HG03064 (cell line): ENCODE data around the gene KAT2B.
A peak's percentile ranks its signal among the peaks of the same experiment; 100 is the strongest.

Experiments
- ATAC-seq: cut with Tn5 transposase; IDR thresholded peaks from one replicate; pipeline ENCODE4 v1.9.1; 2021; ENCODE audit warnings: low read depth; ENCODE audit not compliant: unreplicated experiment

The KAT2B gene

DNA sequence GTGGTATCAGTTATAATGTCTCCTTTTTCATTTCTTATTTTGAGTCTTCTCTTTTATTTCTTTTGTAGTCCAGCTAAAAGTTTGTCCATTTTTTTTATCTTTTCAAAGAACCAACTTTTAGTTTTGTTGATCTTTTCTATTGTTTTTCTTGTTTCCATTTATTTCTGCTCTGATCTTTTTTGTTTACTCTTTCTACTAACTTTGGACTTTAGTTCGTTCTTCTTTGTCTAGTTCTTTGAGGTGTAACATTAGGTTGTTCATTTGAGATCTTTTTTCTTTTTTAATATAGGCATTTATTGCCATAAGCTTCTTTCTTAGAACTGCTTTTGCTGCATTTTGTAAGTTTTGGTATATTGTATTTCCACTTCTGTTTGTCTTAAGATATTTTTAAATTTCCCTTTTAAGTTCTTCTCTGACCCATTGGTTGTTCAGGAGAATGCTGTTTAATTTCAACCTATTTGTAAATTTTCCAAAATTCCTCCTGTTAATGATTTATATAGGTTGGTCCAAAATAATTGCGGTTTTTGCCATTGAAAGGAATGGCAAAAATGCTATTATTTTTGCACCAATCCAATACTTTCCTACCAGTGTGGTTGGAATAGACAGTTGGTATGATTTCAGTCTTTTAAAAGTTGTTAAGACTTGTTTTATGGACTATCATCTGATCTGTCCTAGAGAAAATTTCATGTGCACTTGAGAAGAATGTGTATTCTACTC is 51.2 kb downstream of the KAT2B start:
- no peak for ATAC-seq

GRCh38 chr3:20095470-20095869 is 55.2 kb downstream of the KAT2B start:
- no peak for ATAC-seq

- no peak for ATAC-seq
Observed at GRCh38 chr3:20096135-20096685, 56.0 kb downstream of the KAT2B start.

DNA sequence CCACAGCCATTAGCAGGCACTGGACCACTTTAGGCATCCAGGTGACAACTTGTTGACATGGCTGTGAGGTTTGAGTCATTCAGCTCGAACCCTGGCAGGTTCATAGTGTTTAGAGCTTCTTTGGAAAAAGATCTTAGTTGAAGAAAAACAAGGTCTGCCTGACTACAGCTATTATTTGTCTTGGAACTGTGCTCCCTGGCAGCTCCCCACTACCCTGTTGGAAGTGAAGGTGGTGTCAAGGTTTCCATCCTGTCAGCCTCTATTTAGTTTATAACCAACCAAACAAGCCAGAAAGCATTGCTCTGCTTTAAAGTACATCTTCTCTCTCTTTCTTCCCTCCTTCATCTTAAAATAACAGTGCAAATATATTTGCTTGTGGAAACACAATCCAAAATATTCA is 56.8 kb downstream of the KAT2B start:
- no peak for ATAC-seq

DNA sequence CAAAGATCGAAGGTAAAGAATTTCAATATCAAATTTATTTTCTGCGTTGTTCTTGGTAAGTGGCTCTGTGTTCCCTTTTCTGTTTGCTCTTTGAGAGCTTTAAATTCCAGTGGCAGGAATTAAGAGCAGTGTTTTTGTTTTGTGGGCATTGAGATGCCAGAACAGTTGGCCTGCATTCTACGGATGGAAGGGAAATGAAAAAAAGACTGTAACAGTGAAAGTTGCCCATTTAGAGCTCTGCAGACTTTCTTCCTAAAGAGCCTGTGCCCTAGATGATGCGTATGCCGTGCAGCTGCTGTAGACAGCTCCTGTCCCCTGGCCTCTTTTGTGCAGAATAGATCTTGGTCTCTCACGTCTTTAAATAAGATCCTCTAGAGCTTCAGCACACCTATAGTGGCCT is 58.8 kb downstream of the KAT2B start:
- ATAC-seq, result no peak

DNA sequence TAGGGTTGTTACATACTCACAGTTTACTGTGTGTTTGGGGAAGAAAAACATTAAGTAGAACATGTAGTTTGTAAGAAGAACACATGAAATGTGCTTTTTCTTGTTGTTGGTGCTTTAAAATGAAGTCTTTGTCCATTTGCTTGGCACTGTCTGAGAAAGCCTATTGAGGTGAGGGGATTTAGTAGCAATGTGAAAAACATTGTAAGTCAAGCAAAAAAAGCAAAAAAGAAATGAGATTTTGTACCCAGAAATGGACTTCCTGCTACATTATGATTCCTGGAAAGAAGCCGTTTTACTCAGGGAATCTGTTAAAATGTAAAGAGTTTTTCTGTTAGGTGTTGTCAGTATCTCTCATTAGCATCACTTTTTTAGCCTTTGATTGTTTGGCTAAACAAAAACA is 59.9 kb downstream of the KAT2B start:
- no peak for ATAC-seq

GRCh38 chr3:20101041-20101440 is 60.8 kb downstream of the KAT2B start:
- ATAC-seq, result no peak

GRCh38 chr3:20103731-20104130 is 63.5 kb downstream of the KAT2B start:
- ATAC-seq, result peak; percentile 20

- peak; percentile 60 for ATAC-seq
Observed at GRCh38 chr3:20104167-20104661, 64.0 kb downstream of the KAT2B start.

DNA sequence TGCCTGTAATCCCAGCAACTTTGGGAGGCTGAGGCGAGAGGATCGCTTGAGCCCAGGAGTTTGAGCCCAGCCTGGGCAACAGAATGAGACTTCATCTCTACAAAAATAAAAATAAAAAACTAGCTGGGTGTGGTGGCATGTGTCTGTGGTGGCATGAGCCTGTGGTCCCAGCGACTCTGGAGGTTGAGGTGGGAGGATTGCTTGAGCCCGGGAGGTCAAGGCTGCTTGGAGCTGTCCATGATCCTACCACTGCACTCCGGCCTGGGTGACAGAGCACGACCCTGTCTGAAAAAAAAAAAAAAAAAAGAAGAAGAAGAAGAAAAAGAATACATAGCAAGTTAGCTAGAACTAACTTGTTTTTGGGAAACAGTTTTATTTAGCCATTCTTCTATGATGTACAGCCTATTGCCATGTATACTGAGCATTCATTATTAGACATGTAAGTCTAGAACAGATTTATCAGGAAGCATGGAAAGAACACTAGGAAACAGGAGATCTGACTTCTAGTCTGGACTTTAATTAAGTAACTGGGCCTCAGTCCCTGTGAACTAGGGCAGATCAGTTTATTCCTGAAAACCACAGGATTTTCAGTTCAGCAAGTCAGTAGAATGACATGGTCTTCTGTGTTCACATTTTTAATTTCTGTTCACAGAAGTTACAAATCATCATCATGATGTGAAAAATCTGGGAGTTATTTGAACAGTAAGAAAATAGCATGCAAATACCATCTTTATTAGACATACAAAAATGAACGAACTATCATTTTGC is 65.5 kb downstream of the KAT2B start:
- no peak for ATAC-seq

- ATAC-seq, result no peak
Observed at GRCh38 chr3:20107722-20108121, 67.5 kb downstream of the KAT2B start.

DNA sequence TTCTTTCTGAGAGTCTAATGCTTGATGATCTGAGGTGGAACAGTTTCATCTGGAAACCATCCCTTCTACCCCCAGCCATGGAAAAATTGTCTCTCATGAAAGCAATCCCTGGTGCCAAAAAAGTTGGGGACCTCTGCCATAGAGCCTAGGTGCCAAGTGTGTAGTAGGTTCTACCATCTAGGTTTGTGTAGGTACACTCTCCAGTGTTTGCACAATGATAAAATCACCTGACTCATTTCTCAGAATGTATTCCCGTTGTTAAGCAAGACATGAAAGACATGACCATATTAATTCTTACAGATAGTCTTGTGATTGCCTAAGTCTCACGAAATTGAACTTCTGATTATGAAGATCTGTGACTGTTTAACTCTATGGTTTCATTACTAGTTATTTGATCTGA is 68.6 kb downstream of the KAT2B start:
- no peak for ATAC-seq

GRCh38 chr3:20110826-20111225 is 70.6 kb downstream of the KAT2B start:
- no peak for ATAC-seq

- no peak for ATAC-seq
Observed at GRCh38 chr3:20111836-20112235, 71.6 kb downstream of the KAT2B start.

GRCh38 chr3:20121088-20121487 is 80.8 kb downstream of the KAT2B start:
- no peak for ATAC-seq

GRCh38 chr3:20123131-20123652 is 82.9 kb downstream of the KAT2B start:
- ATAC-seq, result no peak

DNA sequence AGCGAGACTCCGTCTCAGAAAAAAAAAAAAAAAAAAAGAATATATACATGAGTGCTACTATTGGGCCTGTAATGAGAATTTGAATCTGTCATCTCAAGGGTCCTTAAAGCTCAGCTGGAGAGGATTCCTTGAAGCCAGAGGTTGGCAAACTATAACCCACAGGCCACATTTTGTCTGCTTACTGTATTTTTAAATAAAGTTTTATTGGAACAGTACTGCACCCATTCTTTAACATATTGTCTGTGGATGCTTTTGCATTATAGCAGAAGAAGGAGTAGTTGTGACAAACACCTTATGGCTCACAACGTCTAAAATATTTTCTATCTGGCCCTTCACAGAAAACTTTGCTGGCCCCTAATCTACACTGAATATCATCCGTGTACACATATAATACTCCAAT is 85.0 kb downstream of the KAT2B start:
- no peak for ATAC-seq

GRCh38 chr3:20125897-20126296 is 85.7 kb downstream of the KAT2B start:
- ATAC-seq, result peak; percentile 100

DNA sequence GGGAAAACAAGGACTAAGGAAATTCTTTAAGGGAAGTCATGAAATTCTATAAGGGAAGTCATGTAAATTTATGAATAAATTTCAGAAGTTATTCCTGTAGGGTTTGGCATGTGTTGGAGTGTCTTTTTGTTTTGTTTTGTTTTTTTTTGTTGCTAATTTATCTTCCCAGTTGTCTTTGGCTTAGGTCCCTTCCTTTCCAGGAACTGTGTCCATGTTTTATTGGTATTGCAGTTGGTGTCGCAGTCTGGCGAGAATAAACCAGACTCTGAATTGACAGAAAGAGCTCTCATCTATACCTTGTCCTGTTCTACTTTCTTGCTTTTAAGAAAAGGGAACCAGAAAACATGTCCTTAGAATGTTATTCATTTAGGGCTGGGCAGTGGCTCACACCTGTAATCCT is 88.1 kb downstream of the KAT2B start:
- no peak for ATAC-seq

DNA sequence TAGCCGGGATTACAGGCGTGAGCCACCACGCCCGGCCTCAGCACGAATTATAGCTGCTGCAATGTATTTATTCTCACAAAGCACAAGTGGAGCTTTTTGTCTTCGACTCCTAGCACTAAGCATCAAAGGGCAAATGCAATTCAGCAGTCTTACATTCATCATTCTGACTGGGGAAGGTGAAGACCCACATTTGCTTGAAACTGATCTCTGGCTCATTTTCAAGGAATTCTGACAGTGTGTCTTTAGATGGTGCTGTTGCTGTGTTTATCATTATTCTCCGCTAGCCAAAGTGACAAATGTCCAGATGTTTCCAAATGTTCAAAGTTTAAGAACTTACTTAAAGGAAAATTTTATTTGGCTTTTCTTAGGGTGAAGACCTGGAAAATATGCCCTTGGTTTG is 89.9 kb downstream of the KAT2B start:
- ATAC-seq, result no peak

- no peak for ATAC-seq
Observed at GRCh38 chr3:20136231-20136630, 96.0 kb downstream of the KAT2B start.
